Thyroid gland (tissue), 4 donors: ENCODE results near the gene AOAH.

Experiments
- POLR2A ChIP-seq, 2 donors: fragments of 450-650 bp; IDR thresholded peaks; one replicate each; pipeline ENCODE4 v1.6.1; 2017; ENCODE audit warnings: antibody characterized with exemption in 2 of 2, mild to moderate bottlenecking in 2 of 2, moderate library complexity in 1 of 2
- TF ChIP-seq, protein P1 (sequence below), 6 experiments: fragments of 200-600 bp in 3 of 6; fragments of 450-650 bp in 3 of 6; sonication (generic) in 3 of 6; IDR thresholded peaks; one replicate each; pipeline ENCODE4 v1.5.1; 2016 to 2019; ENCODE audit warnings: antibody characterized with exemption in 6 of 6, mild to moderate bottlenecking in 2 of 6, inconsistent platforms in 1 of 6, moderate library complexity in 1 of 6

DNA sequence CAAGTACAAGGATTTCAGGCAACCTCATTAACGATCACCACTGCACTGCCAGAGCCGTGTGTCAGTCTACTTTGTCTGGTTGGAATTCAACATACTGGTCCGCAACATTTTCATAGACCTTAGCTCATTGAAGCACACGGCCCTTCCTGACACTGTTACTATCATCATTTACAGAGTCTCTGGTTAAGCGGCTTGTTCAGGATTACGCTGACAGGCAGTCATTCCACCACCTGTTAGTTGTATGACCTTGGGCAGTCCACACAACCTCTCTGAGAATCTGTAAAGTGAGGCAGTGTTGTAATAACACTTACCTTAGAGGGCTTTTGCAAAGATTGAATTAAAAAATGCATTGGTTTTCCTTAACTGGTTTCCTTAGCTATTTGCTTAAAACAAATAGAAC lies 112.6 kb downstream of the AOAH start:
- TF ChIP-seq, protein P1, sequence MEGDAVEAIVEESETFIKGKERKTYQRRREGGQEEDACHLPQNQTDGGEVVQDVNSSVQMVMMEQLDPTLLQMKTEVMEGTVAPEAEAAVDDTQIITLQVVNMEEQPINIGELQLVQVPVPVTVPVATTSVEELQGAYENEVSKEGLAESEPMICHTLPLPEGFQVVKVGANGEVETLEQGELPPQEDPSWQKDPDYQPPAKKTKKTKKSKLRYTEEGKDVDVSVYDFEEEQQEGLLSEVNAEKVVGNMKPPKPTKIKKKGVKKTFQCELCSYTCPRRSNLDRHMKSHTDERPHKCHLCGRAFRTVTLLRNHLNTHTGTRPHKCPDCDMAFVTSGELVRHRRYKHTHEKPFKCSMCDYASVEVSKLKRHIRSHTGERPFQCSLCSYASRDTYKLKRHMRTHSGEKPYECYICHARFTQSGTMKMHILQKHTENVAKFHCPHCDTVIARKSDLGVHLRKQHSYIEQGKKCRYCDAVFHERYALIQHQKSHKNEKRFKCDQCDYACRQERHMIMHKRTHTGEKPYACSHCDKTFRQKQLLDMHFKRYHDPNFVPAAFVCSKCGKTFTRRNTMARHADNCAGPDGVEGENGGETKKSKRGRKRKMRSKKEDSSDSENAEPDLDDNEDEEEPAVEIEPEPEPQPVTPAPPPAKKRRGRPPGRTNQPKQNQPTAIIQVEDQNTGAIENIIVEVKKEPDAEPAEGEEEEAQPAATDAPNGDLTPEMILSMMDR (IDR thresholded peaks at IDR 0.05): no peak
- TF ChIP-seq POLR2A (IDR thresholded peaks at IDR 0.05): no peak
